Endodermal cell (in vitro differentiated cells): ENCODE results near the gene RABGAP1L. TPM values are rescaled to one million over a fixed set of nuclear protein-coding genes. Genes with fewer than 3 reads are reported as not detected.
"Not testable (repeated sequence)": the region's sequence is repeated elsewhere in the genome, so short reads cannot be mapped to it uniquely, and the experiment has no call there.

ENCODE experiments used
- DNase-seq: peaks from one replicate; pipeline ENCODE4 v3.0.0-alpha.2; 2017
- H3K27ac ChIP-seq: 2 replicates; pipeline ENCODE4 v1.5.1; 2013; ENCODE audit warnings: mild to moderate bottlenecking, low read depth, low read length, moderate library complexity
- H3K27me3 ChIP-seq: 2 replicates; pipeline ENCODE4 v1.6.1; 2013; ENCODE audit warnings: mild to moderate bottlenecking, low read length, moderate library complexity; ENCODE audit not compliant: insufficient read depth, control insufficient read depth, poor library complexity, severe bottlenecking
- H3K36me3 ChIP-seq: 2 replicates; pipeline ENCODE4 v1.7.0; 2013; ENCODE audit warnings: mild to moderate bottlenecking, low read length, moderate library complexity; ENCODE audit not compliant: control insufficient read depth, insufficient read depth
- H3K4me1 ChIP-seq: one replicate; pipeline ENCODE4 v1.7.0; 2013; ENCODE audit warnings: low read length; ENCODE audit not compliant: control insufficient read depth, insufficient read depth
- H3K4me3 ChIP-seq: 2 replicates; pipeline ENCODE4 v1.5.1; 2013; ENCODE audit warnings: mild to moderate bottlenecking, low read length, moderate library complexity
- H3K9ac ChIP-seq: 2 replicates; pipeline ENCODE4 v1.6.1; 2013; ENCODE audit warnings: mild to moderate bottlenecking, low read length, moderate library complexity; ENCODE audit not compliant: poor library complexity, severe bottlenecking; ENCODE audit errors: extremely low read depth
- H3K9me3 ChIP-seq: 2 replicates; pipeline ENCODE4 v1.6.1; 2013; ENCODE audit warnings: mild to moderate bottlenecking, low read length, moderate library complexity; ENCODE audit not compliant: control insufficient read depth
- H3K27ac Mint-ChIP-seq: 2 replicates; pipeline ENCODE4 v1.8.0; 2020; ENCODE audit warnings: mixed read lengths
- H3K27me3 Mint-ChIP-seq: 2 replicates; pipeline ENCODE4 v1.8.0; 2021; ENCODE audit warnings: mild to moderate bottlenecking, mixed read lengths; ENCODE audit not compliant: insufficient read depth
- H3K36me3 Mint-ChIP-seq: 2 replicates; pipeline ENCODE4 v1.8.0; 2020; ENCODE audit warnings: low read depth, mixed read lengths
- H3K4me1 Mint-ChIP-seq: 2 replicates; pipeline ENCODE4 v1.8.0; 2020; ENCODE audit warnings: mixed read lengths
- H3K4me3 Mint-ChIP-seq: 2 replicates; pipeline ENCODE4 v1.8.0; 2020; ENCODE audit warnings: mild to moderate bottlenecking, moderate library complexity, mixed read lengths
- H3K9me3 Mint-ChIP-seq: 2 replicates; pipeline ENCODE4 v1.8.0; 2020; ENCODE audit warnings: mild to moderate bottlenecking, mixed read lengths
- WGBS, 2 experiments: methylation state at CpG; one replicate each; pipeline versions ENCODE4 v1.1.5 to v1.1.7; 2013; ENCODE audit warnings: missing lambda C conversion rate in 2 of 2, mixed read lengths in 1 of 2; ENCODE audit not compliant: insufficient coverage in 1 of 2, insufficient read length in 1 of 2; 5-methylcytosine and 5-hydroxymethylcytosine counted together
- total RNA-seq, 2 donors: library from RNA; stranded (reverse); fragmentation: NEBNext Ultra II Directional in 1 of 2; extraction: Animal tissue kit (Norgen Biotek cat#: 25700) in 1 of 2; gene quantifications; 2 replicates in 1 of 2; 3 replicates in 1 of 2; pipeline ENCODE4 v1.2.1, GENCODE V29; 2021
- TF ChIP-seq, protein P1 (sequence below): fragments of 200-600 bp; sonication (generic); conservative IDR thresholded peaks from 2 replicates; pipeline ENCODE4 v1.5.0; 2021; ENCODE audit warnings: antibody characterized with exemption, mild to moderate bottlenecking

RABGAP1L gene
- total RNA-seq, 2 donors from 2014 or later, result 32.5 to 36.9 TPM

DNA sequence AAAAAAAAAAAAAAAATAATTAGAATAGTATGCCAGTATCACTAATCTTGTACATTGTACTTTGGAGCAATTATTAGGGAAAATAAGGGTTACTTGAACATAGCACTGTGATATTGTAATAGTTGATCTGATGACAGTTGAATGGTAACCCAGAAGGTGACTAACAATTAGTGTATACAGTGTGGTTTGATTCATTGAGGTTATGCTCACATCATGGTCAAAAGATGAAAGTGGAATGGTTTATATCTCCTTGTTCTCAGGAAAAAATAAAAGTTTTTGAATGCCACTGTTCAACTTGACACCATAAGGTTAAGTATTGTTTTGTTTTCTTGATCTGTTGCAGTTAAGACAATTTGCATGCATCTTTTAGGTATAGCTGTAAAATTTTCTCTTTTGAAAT lies 375.5 kb downstream of the RABGAP1L start:
- TF ChIP-seq, protein P1, sequence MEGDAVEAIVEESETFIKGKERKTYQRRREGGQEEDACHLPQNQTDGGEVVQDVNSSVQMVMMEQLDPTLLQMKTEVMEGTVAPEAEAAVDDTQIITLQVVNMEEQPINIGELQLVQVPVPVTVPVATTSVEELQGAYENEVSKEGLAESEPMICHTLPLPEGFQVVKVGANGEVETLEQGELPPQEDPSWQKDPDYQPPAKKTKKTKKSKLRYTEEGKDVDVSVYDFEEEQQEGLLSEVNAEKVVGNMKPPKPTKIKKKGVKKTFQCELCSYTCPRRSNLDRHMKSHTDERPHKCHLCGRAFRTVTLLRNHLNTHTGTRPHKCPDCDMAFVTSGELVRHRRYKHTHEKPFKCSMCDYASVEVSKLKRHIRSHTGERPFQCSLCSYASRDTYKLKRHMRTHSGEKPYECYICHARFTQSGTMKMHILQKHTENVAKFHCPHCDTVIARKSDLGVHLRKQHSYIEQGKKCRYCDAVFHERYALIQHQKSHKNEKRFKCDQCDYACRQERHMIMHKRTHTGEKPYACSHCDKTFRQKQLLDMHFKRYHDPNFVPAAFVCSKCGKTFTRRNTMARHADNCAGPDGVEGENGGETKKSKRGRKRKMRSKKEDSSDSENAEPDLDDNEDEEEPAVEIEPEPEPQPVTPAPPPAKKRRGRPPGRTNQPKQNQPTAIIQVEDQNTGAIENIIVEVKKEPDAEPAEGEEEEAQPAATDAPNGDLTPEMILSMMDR, result no peak
- Mint-ChIP-seq H3K27me3 (no peaks in the 10 kb centered on the region), H3K36me3 (no peaks in the 10 kb centered on the region)

DNA sequence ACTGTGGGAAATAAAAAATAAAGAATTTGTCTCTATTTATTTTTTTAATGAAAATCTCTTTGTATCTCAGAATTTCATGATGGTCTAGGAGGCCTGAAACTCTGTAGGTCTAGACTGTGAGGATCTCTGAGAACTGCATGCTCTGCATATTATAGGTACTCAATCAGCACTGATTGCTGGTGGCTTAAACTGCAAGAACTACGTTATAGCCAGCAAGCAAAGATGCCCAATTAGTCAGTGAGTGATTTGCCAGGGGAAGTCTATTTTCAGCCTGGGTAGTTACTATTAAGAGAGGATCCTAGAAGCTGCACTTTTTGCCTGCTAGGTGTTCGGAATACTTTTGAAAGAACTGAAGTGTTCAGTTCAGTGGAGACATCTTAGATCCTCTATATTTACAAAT lies 375.9 kb downstream of the RABGAP1L start:
- peaks cover 5% of the 10 kb centered on the region for H3K9me3 Mint-ChIP-seq
- Histone ChIP-seq H3K9ac (no peak overlapping the region), H3K27ac (no peak overlapping the region), H3K9me3 (no peaks in the 10 kb centered on the region), H3K36me3 (no peaks in the 10 kb centered on the region), H3K27me3 (no peaks in the 10 kb centered on the region), H3K4me1 (no peaks in the 10 kb centered on the region), H3K4me3 (no peak overlapping the region)
- TF ChIP-seq, protein P1, result no peak
- no peak overlapping the region for H3K27ac Mint-ChIP-seq
- no peaks in the 10 kb centered on the region for H3K36me3 Mint-ChIP-seq
- no peak overlapping the region for H3K4me3 Mint-ChIP-seq
- no peaks in the 10 kb centered on the region for H3K4me1 Mint-ChIP-seq
- H3K27me3 Mint-ChIP-seq, result no peaks in the 10 kb centered on the region
- WGBS, 2 experiments, result 85 to 90% methylated on average over 2 of the region's 2 CpGs
- no peak for DNase-seq

More for the DNA sequence above, 375.5 kb downstream of the RABGAP1L start:
- DNase-seq, result no peak
- Histone ChIP-seq H3K27me3 (no peaks in the 10 kb centered on the region), H3K9ac (no peak overlapping the region), H3K9me3 (no peaks in the 10 kb centered on the region), H3K4me3 (no peak overlapping the region), H3K36me3 (no peaks in the 10 kb centered on the region), H3K4me1 (no peaks in the 10 kb centered on the region), H3K27ac (no peak overlapping the region)
- no peaks in the 10 kb centered on the region for H3K4me1 Mint-ChIP-seq
- no peak overlapping the region for H3K27ac Mint-ChIP-seq
- H3K4me3 Mint-ChIP-seq, result no peak overlapping the region
- H3K9me3 Mint-ChIP-seq, result peaks cover 2% of the 10 kb centered on the region

DNA sequence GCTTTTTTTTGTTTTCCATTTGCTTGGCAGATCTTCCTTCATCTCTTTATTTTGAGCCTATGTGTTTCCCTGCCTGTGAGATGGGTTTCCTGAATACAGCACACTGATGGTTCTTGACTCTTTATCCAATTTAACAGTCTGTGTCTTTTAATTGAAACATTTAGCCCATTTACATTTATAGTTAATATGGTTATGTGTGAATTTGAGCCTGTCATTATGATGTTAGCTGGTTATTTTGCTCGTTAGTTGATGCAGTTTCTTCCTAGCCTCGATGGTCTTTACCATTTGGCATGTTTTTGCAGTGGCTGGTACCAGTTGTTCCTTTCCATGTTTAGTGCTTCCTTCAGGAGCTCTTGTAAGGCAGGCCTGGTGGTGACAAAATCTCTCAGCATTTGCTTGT lies 384.1 kb downstream of the RABGAP1L start:
- not testable (repeated sequence) for H3K27me3 Mint-ChIP-seq, H3K4me1 ChIP-seq, H3K4me1 Mint-ChIP-seq, H3K36me3 ChIP-seq, H3K9ac ChIP-seq, H3K36me3 Mint-ChIP-seq, H3K4me3 ChIP-seq, H3K4me3 Mint-ChIP-seq, DNase-seq, H3K27ac ChIP-seq, H3K27ac Mint-ChIP-seq, H3K27me3 ChIP-seq
- WGBS, 2 experiments, result no CpG with 5 or more reads among the region's 2 CpGs
- H3K9me3 Mint-ChIP-seq, result peaks cover 50% of the 10 kb centered on the region
- peaks cover 15% of the 10 kb centered on the region for H3K9me3 ChIP-seq

DNA sequence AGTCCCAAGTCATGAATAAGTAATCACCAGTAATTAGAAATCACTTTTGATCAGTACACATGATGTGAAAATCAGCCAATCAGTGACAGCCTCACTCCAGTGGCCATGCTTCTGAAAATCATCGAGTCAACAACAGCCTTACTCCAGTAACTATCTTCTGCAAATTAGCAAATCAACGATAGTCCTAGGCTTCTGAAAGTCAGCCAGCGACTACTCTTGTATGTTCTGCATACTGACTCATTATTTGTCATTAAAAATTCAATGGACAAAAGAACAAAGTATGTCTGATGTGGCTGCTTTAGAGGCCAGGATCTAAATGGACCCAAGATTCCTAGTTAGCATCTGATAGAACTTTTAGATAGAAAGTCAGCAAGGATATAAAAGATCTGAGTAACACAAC lies 391.0 kb downstream of the RABGAP1L start:
- Histone ChIP-seq H3K4me1 (no peaks in the 10 kb centered on the region), H3K9me3 (peaks cover 8% of the 10 kb centered on the region), H3K36me3 (no peaks in the 10 kb centered on the region), H3K9ac (no peak overlapping the region), H3K4me3 (no peak overlapping the region), H3K27me3 (no peaks in the 10 kb centered on the region), H3K27ac (no peak overlapping the region)
- no peak overlapping the region for H3K27ac Mint-ChIP-seq
- DNase-seq, result no peak
- H3K27me3 Mint-ChIP-seq, result no peaks in the 10 kb centered on the region
- H3K4me3 Mint-ChIP-seq, result no peak overlapping the region
- WGBS, 2 experiments, result 93 to 100% methylated on average over 2 to 3 of the region's 3 CpGs
- TF ChIP-seq, protein P1, result no peak
- peaks cover 3% of the 10 kb centered on the region for H3K36me3 Mint-ChIP-seq
- H3K4me1 Mint-ChIP-seq, result no peaks in the 10 kb centered on the region
- peaks cover 13% of the 10 kb centered on the region for H3K9me3 Mint-ChIP-seq
